Ovary (tissue), 9 donors: ENCODE data around the gene GNAS-AS1. TPM values are rescaled to one million over a fixed set of nuclear protein-coding genes. Genes with fewer than 3 reads are reported as not detected.

Experiments used
- DNase-seq, 5 donors: peaks; one replicate each; pipeline ENCODE4 v3.0.0-alpha.2; 2019 to 2020
- H3K27ac ChIP-seq, 2 donors: fragments of 200-600 bp; one replicate each; pipeline versions ENCODE4 v1.5.1 to v1.8.0; 2019 to 2022
- H3K27me3 ChIP-seq: fragments of 200-600 bp; one replicate; pipeline ENCODE4 v1.8.0; 2022
- H3K36me3 ChIP-seq: fragments of 200-600 bp; sonication (generic); one replicate; pipeline ENCODE4 v1.5.1; 2019
- H3K4me1 ChIP-seq: one replicate; pipeline ENCODE4 v1.8.1; 2013; ENCODE audit warnings: mild to moderate bottlenecking, moderate library complexity; ENCODE audit not compliant: insufficient read depth
- H3K4me3 ChIP-seq: fragments of 200-600 bp; sonication (generic); one replicate; pipeline ENCODE4 v1.5.1; 2017
- H3K9me3 ChIP-seq, 2 donors: fragments of 200-600 bp in 1 of 2; sonication (generic) in 1 of 2; one replicate each; pipeline versions ENCODE4 v1.5.1 to v1.8.1; 2013 to 2019; ENCODE audit warnings: mild to moderate bottlenecking in 1 of 2, moderate library complexity in 1 of 2
- EP300 ChIP-seq: sonication (generic); formaldehyde crosslinking; IDR thresholded peaks from one replicate; pipeline ENCODE4 v1.6.1; 2017; ENCODE audit warnings: antibody characterized with exemption
- POLR2A ChIP-seq: fragments of 450-650 bp; IDR thresholded peaks from one replicate; pipeline ENCODE4 v1.6.1; 2017; ENCODE audit warnings: antibody characterized with exemption, mild to moderate bottlenecking, moderate library complexity
- WGBS, 3 donors: extraction: QIAGEN DNeasy Blood & Tissue Kit in 1 of 3; methylation state at CpG; one replicate each; pipeline versions ENCODE4 v1.1.5 to v1.1.7; 2013 to 2017; 5-methylcytosine and 5-hydroxymethylcytosine counted together
- intact Hi-C, 4 donors: fragments of 100-400 bp; cut with DNase I; formaldehyde crosslinking; loops; one replicate each; pipeline versions ENCODE4 v1.11.0 to v1.15.1; 2022 to 2023
- polyA plus RNA-seq, 2 donors: library from polyadenylated mRNA; stranded (reverse); fragments of 200-250 nt in 1 of 2; fragments of 350-450 nt in 1 of 2; fragmentation: Illumina TruSeq in 1 of 2; extraction: RNeasy Lipid Tissue Mini Kit (QIAGEN cat#74804) in 1 of 2; gene quantifications; one replicate each; pipeline ENCODE4 v1.2.3, GENCODE V29; 2013 to 2014
- total RNA-seq, 7 donors: library from RNA; depleted of rRNA in 2 of 7; stranded (reverse); fragments of >200 nt in 2 of 7; fragmentation: NEBNext Ultra II Directional in 3 of 7; extraction: Animal tissue kit (Norgen Biotek cat#: 25700) in 3 of 7; gene quantifications; one replicate each; pipeline versions ENCODE4 v1.1.0 to v1.2.4, GENCODE V29; 2016 to 2023
- TF ChIP-seq, protein P1 (sequence below), 3 donors: fragments of 450-650 bp in 2 of 3; fragments of 200-600 bp in 1 of 3; IDR thresholded peaks; one replicate each; pipeline versions ENCODE4 v1.5.1 to v1.8.0; 2016 to 2022; ENCODE audit warnings: antibody characterized with exemption in 3 of 3, mild to moderate bottlenecking in 1 of 3
- donor health status: DM: no; HTN: no; CAD: no; lungs with moderate emphysema.
- donor health status: DM: no; HTN: no; CAD: no.
- donor health status: Bipolar disorder and iron deficiency.
- donor health status: DM: yes; HTN: yes; CAD: no.
- donor health status: DM: no; HTN: no; CAD: no.
- donor health status: DM: yes; HTN: yes; CAD: no.

The GNAS-AS1 gene
- total and polyA plus RNA-seq, 9 donors, result 0.10 to 0.37 (median 0.18) TPM; not detected in 2

DNA sequence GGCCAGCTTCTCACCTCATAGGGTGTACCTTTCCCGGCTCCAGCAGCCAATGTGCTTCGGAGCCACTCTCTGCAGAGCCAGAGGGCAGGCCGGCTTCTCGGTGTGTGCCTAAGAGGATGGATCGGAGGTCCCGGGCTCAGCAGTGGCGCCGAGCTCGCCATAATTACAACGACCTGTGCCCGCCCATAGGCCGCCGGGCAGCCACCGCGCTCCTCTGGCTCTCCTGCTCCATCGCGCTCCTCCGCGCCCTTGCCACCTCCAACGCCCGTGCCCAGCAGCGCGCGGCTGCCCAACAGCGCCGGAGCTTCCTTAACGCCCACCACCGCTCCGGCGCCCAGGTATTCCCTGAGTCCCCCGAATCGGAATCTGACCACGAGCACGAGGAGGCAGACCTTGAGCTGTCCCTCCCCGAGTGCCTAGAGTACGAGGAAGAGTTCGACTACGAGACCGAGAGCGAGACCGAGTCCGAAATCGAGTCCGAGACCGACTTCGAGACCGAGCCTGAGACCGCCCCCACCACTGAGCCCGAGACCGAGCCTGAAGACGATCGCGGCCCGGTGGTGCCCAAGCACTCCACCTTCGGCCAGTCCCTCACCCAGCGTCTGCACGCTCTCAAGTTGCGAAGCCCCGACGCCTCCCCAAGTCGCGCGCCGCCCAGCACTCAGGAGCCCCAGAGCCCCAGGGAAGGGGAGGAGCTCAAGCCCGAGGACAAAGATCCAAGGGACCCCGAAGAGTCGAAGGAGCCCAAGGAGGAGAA lies 10.5 kb downstream of the GNAS-AS1 start:
- no peaks in the 10 kb centered on the region for H3K36me3 ChIP-seq
- no peaks in the 10 kb centered on the region for H3K4me1 ChIP-seq
- intact Hi-C loops, result no loop called here
- H3K9me3 ChIP-seq, result no peaks in the 10 kb centered on the region
- TF ChIP-seq, protein P1, sequence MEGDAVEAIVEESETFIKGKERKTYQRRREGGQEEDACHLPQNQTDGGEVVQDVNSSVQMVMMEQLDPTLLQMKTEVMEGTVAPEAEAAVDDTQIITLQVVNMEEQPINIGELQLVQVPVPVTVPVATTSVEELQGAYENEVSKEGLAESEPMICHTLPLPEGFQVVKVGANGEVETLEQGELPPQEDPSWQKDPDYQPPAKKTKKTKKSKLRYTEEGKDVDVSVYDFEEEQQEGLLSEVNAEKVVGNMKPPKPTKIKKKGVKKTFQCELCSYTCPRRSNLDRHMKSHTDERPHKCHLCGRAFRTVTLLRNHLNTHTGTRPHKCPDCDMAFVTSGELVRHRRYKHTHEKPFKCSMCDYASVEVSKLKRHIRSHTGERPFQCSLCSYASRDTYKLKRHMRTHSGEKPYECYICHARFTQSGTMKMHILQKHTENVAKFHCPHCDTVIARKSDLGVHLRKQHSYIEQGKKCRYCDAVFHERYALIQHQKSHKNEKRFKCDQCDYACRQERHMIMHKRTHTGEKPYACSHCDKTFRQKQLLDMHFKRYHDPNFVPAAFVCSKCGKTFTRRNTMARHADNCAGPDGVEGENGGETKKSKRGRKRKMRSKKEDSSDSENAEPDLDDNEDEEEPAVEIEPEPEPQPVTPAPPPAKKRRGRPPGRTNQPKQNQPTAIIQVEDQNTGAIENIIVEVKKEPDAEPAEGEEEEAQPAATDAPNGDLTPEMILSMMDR (IDR thresholded peaks at IDR 0.05), result no peak
- TF ChIP-seq EP300, result no peak
- no peak for TF ChIP-seq POLR2A
- H3K4me3 ChIP-seq, result no peak overlapping the region
- WGBS, 3 donors, result 49 to 69% (median 59%) methylated on average over 64 to 67 of the region's 67 CpGs
- H3K27me3 ChIP-seq, result no peaks in the 10 kb centered on the region
- H3K27ac ChIP-seq, result no peak overlapping the region
- DNase-seq, result no peak

DNA sequence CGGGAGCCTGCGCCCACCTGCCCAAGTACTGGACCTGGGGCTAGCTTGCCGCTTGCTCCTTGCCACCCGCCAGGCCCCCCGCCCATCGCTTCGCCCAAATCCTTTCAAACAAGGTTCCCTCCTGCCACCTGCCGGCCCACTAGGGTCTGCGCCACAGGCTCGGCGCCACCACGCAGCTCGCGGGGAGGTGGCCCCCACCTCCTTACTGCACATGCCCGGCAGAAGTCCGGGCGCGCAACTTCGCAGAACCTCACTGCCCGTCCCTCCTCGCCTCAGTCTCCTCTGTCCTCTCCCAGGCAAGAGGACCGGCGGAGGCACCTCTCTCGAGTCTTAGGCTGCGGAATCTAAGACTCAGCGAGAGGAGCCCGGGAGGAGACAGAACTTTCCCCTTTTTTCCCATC lies 11.2 kb downstream of the GNAS-AS1 start:
- Histone ChIP-seq H3K27ac (no peak overlapping the region), H3K4me3 (no peak overlapping the region), H3K36me3 (no peaks in the 10 kb centered on the region), H3K4me1 (no peaks in the 10 kb centered on the region), H3K9me3 (no peaks in the 10 kb centered on the region), H3K27me3 (no peaks in the 10 kb centered on the region)
- peak in 1 of 5 donors; percentile 47 for DNase-seq
- no peak for TF ChIP-seq EP300
- TF ChIP-seq, protein P1 (IDR thresholded peaks at IDR 0.05), result peak in 1 of 3 donors; percentile 14
- WGBS, 3 donors, result 48 to 54% (median 50%) methylated on average over 27 of the region's 27 CpGs
- intact Hi-C loops, result no loop called here

GRCh38 chr20:58838174-58838573 lies 12.5 kb downstream of the GNAS-AS1 start:
- H3K36me3 ChIP-seq, result no peaks in the 10 kb centered on the region
- no peaks in the 10 kb centered on the region for H3K4me1 ChIP-seq
- no peak overlapping the region for H3K4me3 ChIP-seq
- no peak overlapping the region for H3K27ac ChIP-seq
- H3K27me3 ChIP-seq, result no peaks in the 10 kb centered on the region
- WGBS, 3 donors, result 55 to 66% (median 65%) methylated on average over 4 of the region's 4 CpGs
- no peak for DNase-seq
- no peaks in the 10 kb centered on the region for H3K9me3 ChIP-seq
- TF ChIP-seq POLR2A (no peak), EP300 (no peak)
- TF ChIP-seq, protein P1 (IDR thresholded peaks at IDR 0.05), result no peak
- intact Hi-C loops, result no loop called here

DNA sequence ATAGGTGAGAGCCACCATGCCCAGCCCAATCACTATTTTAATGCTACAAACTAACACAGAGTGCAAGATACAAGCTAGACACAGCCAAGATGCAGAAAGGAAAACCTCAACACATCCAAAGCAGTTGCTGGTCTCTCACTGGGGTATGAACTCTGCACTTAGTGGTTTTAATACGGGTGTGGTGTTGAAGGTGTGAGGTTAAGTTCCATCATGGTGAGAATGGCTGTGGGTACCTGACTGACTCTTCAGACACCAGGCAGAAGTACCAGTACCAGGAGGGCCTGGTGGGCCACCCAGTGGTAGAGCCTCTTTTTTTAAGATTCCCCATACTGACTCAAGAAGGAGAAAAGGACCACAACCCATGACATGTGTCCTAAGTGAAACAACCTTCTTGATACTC lies 13.0 kb downstream of the GNAS-AS1 start:
- no peaks in the 10 kb centered on the region for H3K4me1 ChIP-seq
- no peaks in the 10 kb centered on the region for H3K27me3 ChIP-seq
- no peak overlapping the region for H3K27ac ChIP-seq
- H3K36me3 ChIP-seq, result no peaks in the 10 kb centered on the region
- DNase-seq, result no peak
- intact Hi-C loops, result no loop called here
- WGBS, 3 donors, result 71 to 83% (median 82%) methylated on average over 1 of the region's 1 CpG
- no peak overlapping the region for H3K4me3 ChIP-seq
- TF ChIP-seq EP300 (no peak), POLR2A (no peak)
- TF ChIP-seq, protein P1 (IDR thresholded peaks at IDR 0.05), result no peak
- H3K9me3 ChIP-seq, result no peaks in the 10 kb centered on the region
